B cell (primary cell): ENCODE measurements around the gene ATP8A1.

Experiments
- EZH2 ChIP-seq: IDR thresholded peaks from 2 replicates; pipeline ENCODE4 v1.6.1; 2012; ENCODE audit warnings: borderline replicate concordance, low read depth, mild to moderate bottlenecking, moderate library complexity, low read length; ENCODE audit not compliant: insufficient read depth, poor library complexity, severe bottlenecking
- TF ChIP-seq, protein P1 (sequence below): fragments of 200-600 bp; IDR thresholded peaks from one replicate; pipeline ENCODE4 v1.8.0; 2022; ENCODE audit warnings: antibody characterized with exemption, mild to moderate bottlenecking

DNA sequence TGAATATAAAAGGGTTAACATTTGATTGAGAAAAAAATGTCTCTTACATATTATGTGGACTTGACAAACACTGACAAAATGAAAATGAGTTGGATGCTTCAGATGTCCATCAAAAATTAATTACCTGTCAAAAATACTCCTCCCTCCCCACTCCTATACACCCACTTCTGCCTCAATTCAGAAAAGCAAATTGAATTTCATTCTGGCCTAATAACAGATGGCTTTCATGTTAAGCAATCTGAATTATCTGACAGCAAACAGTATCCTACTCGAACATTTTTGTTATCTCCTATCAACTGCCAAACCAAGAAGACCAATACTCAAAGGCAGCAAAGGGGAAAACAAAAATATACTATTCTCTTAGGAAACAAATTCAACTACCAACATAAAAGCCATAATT is 44.0 kb downstream of the ATP8A1 start:
- TF ChIP-seq, protein P1, sequence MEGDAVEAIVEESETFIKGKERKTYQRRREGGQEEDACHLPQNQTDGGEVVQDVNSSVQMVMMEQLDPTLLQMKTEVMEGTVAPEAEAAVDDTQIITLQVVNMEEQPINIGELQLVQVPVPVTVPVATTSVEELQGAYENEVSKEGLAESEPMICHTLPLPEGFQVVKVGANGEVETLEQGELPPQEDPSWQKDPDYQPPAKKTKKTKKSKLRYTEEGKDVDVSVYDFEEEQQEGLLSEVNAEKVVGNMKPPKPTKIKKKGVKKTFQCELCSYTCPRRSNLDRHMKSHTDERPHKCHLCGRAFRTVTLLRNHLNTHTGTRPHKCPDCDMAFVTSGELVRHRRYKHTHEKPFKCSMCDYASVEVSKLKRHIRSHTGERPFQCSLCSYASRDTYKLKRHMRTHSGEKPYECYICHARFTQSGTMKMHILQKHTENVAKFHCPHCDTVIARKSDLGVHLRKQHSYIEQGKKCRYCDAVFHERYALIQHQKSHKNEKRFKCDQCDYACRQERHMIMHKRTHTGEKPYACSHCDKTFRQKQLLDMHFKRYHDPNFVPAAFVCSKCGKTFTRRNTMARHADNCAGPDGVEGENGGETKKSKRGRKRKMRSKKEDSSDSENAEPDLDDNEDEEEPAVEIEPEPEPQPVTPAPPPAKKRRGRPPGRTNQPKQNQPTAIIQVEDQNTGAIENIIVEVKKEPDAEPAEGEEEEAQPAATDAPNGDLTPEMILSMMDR: no peak
- no peak for TF ChIP-seq EZH2
